ENCODE data around the gene GRIN3A.
"Not testable (repeated sequence)": the region's sequence is repeated elsewhere in the genome, so short reads cannot be mapped to it uniquely, and the experiment has no call there.

GRIN3A gene

GRCh38 chr9:101585740-101586139 is 152.7 kb downstream of the GRIN3A start:
- in situ Hi-C loops (cut with HindIII; ENCODE audit: low sequenced_read_pairs): no loop called here

- in situ Hi-C loops (cut with HindIII; ENCODE audit: low sequenced_read_pairs): no loop called here
Measured at GRCh38 chr9:101582553-101582952, 155.9 kb downstream of the GRIN3A start.

- in situ Hi-C loops (cut with HindIII; ENCODE audit: low sequenced_read_pairs): no loop called here
Measured at GRCh38 chr9:101579711-101580545, 158.5 kb downstream of the GRIN3A start.

- in situ Hi-C loops (cut with HindIII; ENCODE audit: low sequenced_read_pairs): no loop called here
Measured at GRCh38 chr9:101578378-101578777, 160.1 kb downstream of the GRIN3A start.

- in situ Hi-C loops (cut with HindIII; ENCODE audit: low sequenced_read_pairs): no loop called here
Measured at GRCh38 chr9:101574731-101575333, 163.6 kb downstream of the GRIN3A start.

- in situ Hi-C loops (cut with HindIII; ENCODE audit: low sequenced_read_pairs): no loop called here
Measured at GRCh38 chr9:101572316-101572715, 166.1 kb downstream of the GRIN3A start.

GRCh38 chr9:101571114-101571513 is 167.3 kb downstream of the GRIN3A start:
- in situ Hi-C loops (cut with HindIII; ENCODE audit: low sequenced_read_pairs): no loop called here

- in situ Hi-C loops (cut with HindIII; ENCODE audit: low sequenced_read_pairs): no loop called here
Measured at GRCh38 chr9:101569741-101570501, 168.5 kb downstream of the GRIN3A start.

- in situ Hi-C loops (cut with HindIII; ENCODE audit: low sequenced_read_pairs): no loop called here
Measured at GRCh38 chr9:101567725-101568350, 170.6 kb downstream of the GRIN3A start.

- in situ Hi-C loops (cut with HindIII; ENCODE audit: low sequenced_read_pairs): no loop called here
Measured at GRCh38 chr9:101566904-101567724, 171.3 kb downstream of the GRIN3A start.

- in situ Hi-C loops (cut with HindIII; ENCODE audit: low sequenced_read_pairs): no loop called here
Measured at GRCh38 chr9:101564252-101564651, 174.2 kb downstream of the GRIN3A start.

- in situ Hi-C loops (cut with HindIII; ENCODE audit: low sequenced_read_pairs): no loop called here
Measured at GRCh38 chr9:101562966-101563365, 175.5 kb downstream of the GRIN3A start.

- in situ Hi-C loops (cut with HindIII; ENCODE audit: low sequenced_read_pairs): no loop called here
Measured at GRCh38 chr9:101561740-101562139, 176.7 kb downstream of the GRIN3A start.

- in situ Hi-C loops (cut with HindIII; ENCODE audit: low sequenced_read_pairs): not testable (repeated sequence)
Measured at GRCh38 chr9:101549472-101550098, 188.9 kb downstream of the GRIN3A start.

- in situ Hi-C loops (cut with HindIII; ENCODE audit: low sequenced_read_pairs): no loop called here
Measured at GRCh38 chr9:101543098-101543735, 195.2 kb downstream of the GRIN3A start.

- in situ Hi-C loops (cut with HindIII; ENCODE audit: low sequenced_read_pairs): no loop called here
Measured at GRCh38 chr9:101540069-101540468, 198.4 kb downstream of the GRIN3A start.

GRCh38 chr9:101536938-101537337 is 201.5 kb downstream of the GRIN3A start:
- in situ Hi-C loops (cut with HindIII; ENCODE audit: low sequenced_read_pairs): no loop called here

- in situ Hi-C loops (cut with HindIII; ENCODE audit: low sequenced_read_pairs): no loop called here
Measured at GRCh38 chr9:101536351-101536750, 202.1 kb downstream of the GRIN3A start.

All from DLD1 (cell line).